H9 (cell line): Measurements from ENCODE around the gene ROBO3. TPM values are rescaled to one million over a fixed set of nuclear protein-coding genes. Genes with fewer than 3 reads are reported as not detected.

Source experiments
- DNase-seq: peaks from one replicate; pipeline ENCODE4 v3.0.0-alpha.2; 2017
- H2AFZ ChIP-seq: one replicate; pipeline ENCODE4 v1.6.1; 2013; ENCODE audit warnings: mild to moderate bottlenecking, low read length, control low read depth, moderate library complexity
- H2AK5ac ChIP-seq: 2 replicates; pipeline ENCODE4 v1.6.1; 2013; ENCODE audit warnings: low read length, control low read depth, mixed read lengths; ENCODE audit not compliant: insufficient read length
- H2BK120ac ChIP-seq: one replicate; pipeline ENCODE4 v1.6.1; 2013; ENCODE audit warnings: low read depth, mild to moderate bottlenecking, low read length, control low read depth, inconsistent platforms; ENCODE audit not compliant: poor library complexity, severe bottlenecking
- H2BK12ac ChIP-seq: 2 replicates; pipeline ENCODE4 v1.6.1; 2013; ENCODE audit warnings: low read length, control low read depth, mixed read lengths, low read depth; ENCODE audit not compliant: insufficient read length
- H2BK15ac ChIP-seq: 2 replicates; pipeline ENCODE4 v1.6.1; 2013; ENCODE audit warnings: low read depth, low read length, control low read depth
- H2BK20ac ChIP-seq: one replicate; pipeline ENCODE4 v1.6.1; 2013; ENCODE audit warnings: low read depth, mild to moderate bottlenecking, low read length, control low read depth, inconsistent platforms; ENCODE audit not compliant: poor library complexity, severe bottlenecking
- H2BK5ac ChIP-seq: 2 replicates; pipeline ENCODE4 v1.6.1; 2013; ENCODE audit warnings: low read length, control low read depth, mixed read lengths; ENCODE audit not compliant: insufficient read length
- H3K14ac ChIP-seq: 2 replicates; pipeline ENCODE4 v1.6.1; 2013; ENCODE audit warnings: low read length, control low read depth; ENCODE audit not compliant: insufficient read depth
- H3K18ac ChIP-seq: 2 replicates; pipeline ENCODE4 v1.6.1; 2013; ENCODE audit warnings: low read depth, mild to moderate bottlenecking, mixed read lengths, low read length, control low read depth; ENCODE audit not compliant: insufficient read length
- H3K23ac ChIP-seq: 2 replicates; pipeline ENCODE4 v1.6.1; 2013; ENCODE audit warnings: low read length, control low read depth, mixed read lengths, low read depth; ENCODE audit not compliant: insufficient read length
- H3K23me2 ChIP-seq: 2 replicates; pipeline ENCODE4 v1.6.1; 2013; ENCODE audit warnings: low read depth, mild to moderate bottlenecking, mixed read lengths, low read length, control low read depth; ENCODE audit not compliant: insufficient read length, poor library complexity, severe bottlenecking
- H3K27ac ChIP-seq: 2 replicates; pipeline ENCODE4 v1.5.1; 2013; ENCODE audit warnings: low read length, control low read depth, mixed read lengths, low read depth; ENCODE audit not compliant: insufficient read length
- H3K27me3 ChIP-seq: 2 replicates; pipeline ENCODE4 v1.6.1; 2013; ENCODE audit warnings: low read length, control low read depth, inconsistent platforms; ENCODE audit not compliant: insufficient read depth
- H3K4ac ChIP-seq: 2 replicates; pipeline ENCODE4 v1.6.1; 2013; ENCODE audit warnings: low read depth, mild to moderate bottlenecking, control low read depth, inconsistent platforms, low read length, moderate library complexity
- H3K4me1 ChIP-seq: 2 replicates; pipeline ENCODE4 v1.6.1; 2013; ENCODE audit warnings: low read length, control low read depth, inconsistent platforms; ENCODE audit not compliant: insufficient read depth
- H3K4me2 ChIP-seq: 2 replicates; pipeline ENCODE4 v1.6.1; 2013; ENCODE audit warnings: low read length, control low read depth, mixed read lengths; ENCODE audit not compliant: insufficient read length, insufficient read depth
- H3K56ac ChIP-seq: 2 replicates; pipeline ENCODE4 v1.6.1; 2013; ENCODE audit warnings: low read depth, mild to moderate bottlenecking, mixed read lengths, low read length, control low read depth; ENCODE audit not compliant: insufficient read length
- H3K79me1 ChIP-seq: 2 replicates; pipeline ENCODE4 v1.6.1; 2013; ENCODE audit warnings: low read depth, mild to moderate bottlenecking, moderate library complexity, low read length, control low read depth, inconsistent platforms; ENCODE audit not compliant: insufficient read depth, poor library complexity, severe bottlenecking
- H3K79me2 ChIP-seq: 2 replicates; pipeline ENCODE4 v1.6.1; 2013; ENCODE audit warnings: low read length, control low read depth, inconsistent platforms; ENCODE audit not compliant: insufficient read depth
- H3K9ac ChIP-seq: 2 replicates; pipeline ENCODE4 v1.6.1; 2013; ENCODE audit warnings: low read length, control low read depth, mixed read lengths; ENCODE audit not compliant: insufficient read length; ENCODE audit errors: extremely low read depth
- H3K9me3 ChIP-seq: one replicate; pipeline ENCODE4 v1.6.1; 2013; ENCODE audit warnings: low read depth, low read length, inconsistent platforms; ENCODE audit not compliant: control insufficient read depth
- H3T11ph ChIP-seq: one replicate; pipeline ENCODE4 v1.6.1; 2013; ENCODE audit warnings: mild to moderate bottlenecking, low read length, control low read depth, inconsistent platforms
- H4K20me1 ChIP-seq: one replicate; pipeline ENCODE4 v1.6.1; 2013; ENCODE audit not compliant: control insufficient read depth, insufficient read length, insufficient read depth
- H4K5ac ChIP-seq: 2 replicates; pipeline ENCODE4 v1.6.1; 2013; ENCODE audit warnings: low read depth, mild to moderate bottlenecking, mixed read lengths, low read length, control low read depth; ENCODE audit not compliant: insufficient read length
- H4K8ac ChIP-seq: replicated peaks from 2 replicates; pipeline ENCODE4 v1.6.1; 2013; ENCODE audit warnings: low read length, control low read depth, mixed read lengths, low read depth; ENCODE audit not compliant: insufficient read length
- H4K91ac ChIP-seq: 2 replicates; pipeline ENCODE4 v1.6.1; 2013; ENCODE audit warnings: low read depth, mild to moderate bottlenecking, moderate library complexity, mixed read lengths, low read length, control low read depth; ENCODE audit not compliant: insufficient read length
- H3K27ac Mint-ChIP-seq, 3 experiments: 2 replicates in 2 of 3; 3 replicates in 1 of 3; pipeline ENCODE4 v1.8.0; 2020 to 2021; ENCODE audit warnings: mixed read lengths in 3 of 3, mild to moderate bottlenecking in 1 of 3, moderate library complexity in 1 of 3
- H3K27me3 Mint-ChIP-seq: 2 replicates; pipeline ENCODE4 v1.8.0; 2021; ENCODE audit warnings: low read depth, mild to moderate bottlenecking, moderate library complexity, mixed read lengths
- H3K36me3 Mint-ChIP-seq, 3 experiments: 2 replicates in 2 of 3; 3 replicates in 1 of 3; pipeline ENCODE4 v1.8.0; 2020 to 2021; ENCODE audit warnings: low read depth in 3 of 3, mixed read lengths in 3 of 3; ENCODE audit not compliant: insufficient read depth in 1 of 3
- H3K4me1 Mint-ChIP-seq, 2 experiments: 2 replicates each; pipeline ENCODE4 v1.8.0; 2020; ENCODE audit warnings: mixed read lengths in 2 of 2
- H3K4me3 Mint-ChIP-seq, 2 experiments: 2 replicates in 1 of 2; 3 replicates in 1 of 2; pipeline ENCODE4 v1.8.0; 2020 to 2021; ENCODE audit warnings: mild to moderate bottlenecking in 2 of 2, mixed read lengths in 2 of 2, moderate library complexity in 1 of 2
- H3K9me3 Mint-ChIP-seq, 2 experiments: 2 replicates in 1 of 2; 3 replicates in 1 of 2; pipeline ENCODE4 v1.8.0; 2020; ENCODE audit warnings: mild to moderate bottlenecking in 2 of 2, mixed read lengths in 2 of 2, moderate library complexity in 1 of 2
- WGBS: extraction: QIAGEN DNeasy Blood & Tissue Kit; methylation state at CpG from one replicate; pipeline ENCODE4 v1.1.7; 2013; ENCODE audit warnings: missing lambda C conversion rate, low lambda C conversion rate, mixed read lengths; ENCODE audit not compliant: insufficient read length; ENCODE audit errors: extremely low coverage; 5-methylcytosine and 5-hydroxymethylcytosine counted together
- total RNA-seq: library from RNA; stranded (reverse); gene quantifications from 2 replicates; pipeline ENCODE4 v1.2.1, GENCODE V29; 2021
- TF ChIP-seq, protein P1 (sequence below): fragments of 200-600 bp; sonication (generic); conservative IDR thresholded peaks from 3 replicates; pipeline ENCODE4 v1.8.0; 2021; ENCODE audit warnings: antibody characterized with exemption, mild to moderate bottlenecking

ROBO3 gene
- total RNA-seq, 1 experiment from 2014 or later, result 12.6 TPM

- peak; percentile 76 for DNase-seq
Measured at GRCh38 chr11:124872741-124873140, 7.5 kb downstream of the ROBO3 start.

More at GRCh38 chr11:124872741-124873140, 7.5 kb downstream of the ROBO3 start:
- Histone ChIP-seq H3K27ac (no peak overlapping the region), H3T11ph (no peak overlapping the region), H2BK20ac (no peak overlapping the region), H2BK12ac (no peak overlapping the region), H2AFZ (no peak overlapping the region), H3K23ac (no peak overlapping the region), H4K5ac (no peak overlapping the region), H3K9ac (no peak overlapping the region), H3K4ac (no peak overlapping the region), H3K79me2 (no peaks in the 10 kb centered on the region), H3K27me3 (peaks cover 49% of the 10 kb centered on the region), H2BK5ac (no peak overlapping the region), H4K91ac (no peak overlapping the region), H3K4me1 (no peaks in the 10 kb centered on the region), H3K4me2 (no peak overlapping the region), H4K8ac (no peak overlapping the region), H3K23me2 (peaks cover 6% of the 10 kb centered on the region), H2BK120ac (no peak overlapping the region), H3K79me1 (no peaks in the 10 kb centered on the region), H3K14ac (no peak overlapping the region; the same call in 1 of the 2 replicates), H3K56ac (no peak overlapping the region), H4K20me1 (no peaks in the 10 kb centered on the region), H3K18ac (no peak overlapping the region), H2AK5ac (no peak overlapping the region), H3K9me3 (no peaks in the 10 kb centered on the region), H2BK15ac (no peak overlapping the region)
- no peak overlapping the region for H3K27ac Mint-ChIP-seq
- peaks cover 82% of the 10 kb centered on the region for H3K27me3 Mint-ChIP-seq
- no peaks in the 10 kb centered on the region; a peak in 2 of 7 replicates for H3K36me3 Mint-ChIP-seq
- peaks cover 16 to 33% of the 10 kb centered on the region in 2 experiments for H3K4me1 Mint-ChIP-seq
- peaks cover 0 to 3% of the 10 kb centered on the region in 2 experiments; a peak in 2 of 5 replicates for H3K9me3 Mint-ChIP-seq
- TF ChIP-seq, protein P1, sequence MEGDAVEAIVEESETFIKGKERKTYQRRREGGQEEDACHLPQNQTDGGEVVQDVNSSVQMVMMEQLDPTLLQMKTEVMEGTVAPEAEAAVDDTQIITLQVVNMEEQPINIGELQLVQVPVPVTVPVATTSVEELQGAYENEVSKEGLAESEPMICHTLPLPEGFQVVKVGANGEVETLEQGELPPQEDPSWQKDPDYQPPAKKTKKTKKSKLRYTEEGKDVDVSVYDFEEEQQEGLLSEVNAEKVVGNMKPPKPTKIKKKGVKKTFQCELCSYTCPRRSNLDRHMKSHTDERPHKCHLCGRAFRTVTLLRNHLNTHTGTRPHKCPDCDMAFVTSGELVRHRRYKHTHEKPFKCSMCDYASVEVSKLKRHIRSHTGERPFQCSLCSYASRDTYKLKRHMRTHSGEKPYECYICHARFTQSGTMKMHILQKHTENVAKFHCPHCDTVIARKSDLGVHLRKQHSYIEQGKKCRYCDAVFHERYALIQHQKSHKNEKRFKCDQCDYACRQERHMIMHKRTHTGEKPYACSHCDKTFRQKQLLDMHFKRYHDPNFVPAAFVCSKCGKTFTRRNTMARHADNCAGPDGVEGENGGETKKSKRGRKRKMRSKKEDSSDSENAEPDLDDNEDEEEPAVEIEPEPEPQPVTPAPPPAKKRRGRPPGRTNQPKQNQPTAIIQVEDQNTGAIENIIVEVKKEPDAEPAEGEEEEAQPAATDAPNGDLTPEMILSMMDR, result no peak
- H3K4me3 Mint-ChIP-seq, result no peak overlapping the region; a peak in 1 of 5 replicates
- WGBS, result no CpG with 5 or more reads among the region's 9 CpGs
